G401.6 (cell line): ENCODE results near the gene APH1B.
"Not testable (repeated sequence)": the region's sequence is repeated elsewhere in the genome, so short reads cannot be mapped to it uniquely, and the experiment has no call there.

ENCODE experiments used
- FAIRE-seq: peaks from 2 replicates; lab custom pipeline; 2012; peaks lifted over from hg19 to GRCh38; lab: Jason Lieb, UNC

APH1B gene

GRCh38 chr15:63277038-63277892, at the start of gene APH1B:
APH1B (plus strand) TSS chr15:63277605; CDS start chr15:63277624, 19 bp downstream.
- FAIRE-seq = no peak

- FAIRE-seq = no peak
Observed at GRCh38 chr15:63227689-63228088, 49.7 kb upstream of the APH1B start.

GRCh38 chr15:63231206-63231605, 46.2 kb upstream of the APH1B start:
- no peak for FAIRE-seq

GRCh38 chr15:63231706-63232105, 45.7 kb upstream of the APH1B start:
- no peak for FAIRE-seq

- FAIRE-seq = no peak
Observed at GRCh38 chr15:63232405-63232804, 45.0 kb upstream of the APH1B start.

GRCh38 chr15:63232943-63233342, 44.5 kb upstream of the APH1B start:
- FAIRE-seq = no peak

- no peak for FAIRE-seq
Observed at GRCh38 chr15:63233667-63234423, 43.6 kb upstream of the APH1B start.

GRCh38 chr15:63234451-63234870, 42.9 kb upstream of the APH1B start:
- no peak for FAIRE-seq

- FAIRE-seq = no peak
Observed at GRCh38 chr15:63236272-63236671, 41.1 kb upstream of the APH1B start.

GRCh38 chr15:63237086-63237485, 40.3 kb upstream of the APH1B start:
- FAIRE-seq = not testable (repeated sequence)

- FAIRE-seq = no peak
Observed at GRCh38 chr15:63238171-63238570, 39.2 kb upstream of the APH1B start.

GRCh38 chr15:63238796-63239195, 38.6 kb upstream of the APH1B start:
- no peak for FAIRE-seq

- FAIRE-seq = no peak
Observed at GRCh38 chr15:63240109-63240508, 37.3 kb upstream of the APH1B start.

GRCh38 chr15:63241316-63241715, 36.1 kb upstream of the APH1B start:
- no peak for FAIRE-seq

GRCh38 chr15:63243101-63243500, 34.3 kb upstream of the APH1B start:
- no peak for FAIRE-seq

GRCh38 chr15:63243776-63244175, 33.6 kb upstream of the APH1B start:
- FAIRE-seq = no peak

- no peak for FAIRE-seq
Observed at GRCh38 chr15:63244399-63244798, 33.0 kb upstream of the APH1B start.

GRCh38 chr15:63244976-63245645, 32.3 kb upstream of the APH1B start:
- FAIRE-seq = no peak

GRCh38 chr15:63246691-63247469, 30.5 kb upstream of the APH1B start:
- FAIRE-seq = no peak

GRCh38 chr15:63250312-63250965, 27.0 kb upstream of the APH1B start:
- no peak for FAIRE-seq

GRCh38 chr15:63251701-63252100, 25.7 kb upstream of the APH1B start:
- no peak for FAIRE-seq

- no peak for FAIRE-seq
Observed at GRCh38 chr15:63252292-63252691, 25.1 kb upstream of the APH1B start.
